Fibroblast of lung (primary cell): ENCODE measurements around the gene CA5A. TPM values are rescaled to one million over a fixed set of nuclear protein-coding genes. Genes with fewer than 3 reads are reported as not detected.

ENCODE experiments used
- DNase-seq, 2 donors: peaks; one replicate each; pipeline versions ENCODE4 v3.0.0 to v3.0.0-alpha.2; 2010; ENCODE audit warnings: low read depth in 2 of 2
- H2AFZ ChIP-seq: 2 replicates; pipeline ENCODE4 v1.5.1; 2012; ENCODE audit warnings: low read length, control low read depth, inconsistent platforms
- H3K27ac ChIP-seq: 2 replicates; pipeline ENCODE4 v1.5.1; 2011; ENCODE audit warnings: low read length, control low read depth; ENCODE audit not compliant: insufficient read depth
- H3K27me3 ChIP-seq: 2 replicates; pipeline ENCODE4 v1.5.1; 2011; ENCODE audit warnings: mild to moderate bottlenecking, low read length; ENCODE audit not compliant: control insufficient read depth, insufficient read depth
- H3K36me3 ChIP-seq: 2 replicates; pipeline ENCODE4 v1.5.1; 2011; ENCODE audit warnings: low read length; ENCODE audit not compliant: control insufficient read depth, insufficient read depth
- H3K4me1 ChIP-seq: 2 replicates; pipeline ENCODE4 v1.5.1; 2011; ENCODE audit warnings: low read length; ENCODE audit not compliant: control insufficient read depth, insufficient read depth; ENCODE audit errors: extremely low read depth
- H3K4me2 ChIP-seq: 2 replicates; pipeline ENCODE4 v1.5.1; 2011; ENCODE audit warnings: low read length, control low read depth; ENCODE audit not compliant: insufficient read depth; ENCODE audit errors: extremely low read depth
- H3K4me3 ChIP-seq, 4 experiments: fragments of 200-600 bp in 1 of 4; sonication (generic) in 1 of 4; replicated peaks in 1 of 4; 2 replicates each; pipeline ENCODE4 v1.5.1; 2011 to 2016; ENCODE audit warnings: low read length in 4 of 4, low read depth in 3 of 4, mild to moderate bottlenecking in 3 of 4, control low read depth in 2 of 4, inconsistent platforms in 1 of 4, mixed read lengths in 1 of 4; ENCODE audit not compliant: insufficient read depth in 1 of 4; ENCODE audit errors: control extremely low read depth in 1 of 4
- H3K79me2 ChIP-seq: 2 replicates; pipeline ENCODE4 v1.5.1; 2012; ENCODE audit warnings: mild to moderate bottlenecking, low read length, inconsistent platforms; ENCODE audit not compliant: control insufficient read depth, insufficient read depth
- H3K9ac ChIP-seq: 2 replicates; pipeline ENCODE4 v1.5.1; 2011; ENCODE audit warnings: mild to moderate bottlenecking, low read length, control low read depth; ENCODE audit not compliant: insufficient read depth
- H3K9me3 ChIP-seq: 2 replicates; pipeline ENCODE4 v1.5.1; 2012; ENCODE audit warnings: low read depth, low read length; ENCODE audit not compliant: control insufficient read depth, insufficient read depth
- H4K20me1 ChIP-seq: 2 replicates; pipeline ENCODE4 v1.5.1; 2011; ENCODE audit warnings: low read length; ENCODE audit not compliant: control insufficient read depth, insufficient read depth; ENCODE audit errors: extremely low read depth
- CTCF ChIP-seq, 2 donors: IDR thresholded peaks in 1 of 2; conservative IDR thresholded peaks in 1 of 2; 1 replicate in 1 of 2; 2 replicates in 1 of 2; pipeline ENCODE4 v1.5.1; 2011 to 2012; ENCODE audit warnings: low read length in 2 of 2, control low read depth in 1 of 2, inconsistent platforms in 1 of 2, low read depth in 1 of 2, mild to moderate bottlenecking in 1 of 2
- EZH2 ChIP-seq: IDR thresholded peaks from 2 replicates; pipeline ENCODE4 v1.5.1; 2012; ENCODE audit warnings: low read length, control low read depth, mild to moderate bottlenecking; ENCODE audit errors: missing control alignments
- polyA plus RNA-seq, 2 donors: library from polyadenylated mRNA; depleted of rRNA in 1 of 2; stranded (reverse) in 1 of 2; unstranded in 1 of 2; fragments of >200 nt; gene quantifications; 2 replicates each; pipeline ENCODE4 v1.2.1, GENCODE V29; 2011 to 2012; ENCODE audit warnings: missing spikeins in 1 of 2
- total RNA-seq: library from RNA; depleted of rRNA; stranded (reverse); fragments of >200 nt; gene quantifications from 2 replicates; pipeline ENCODE4 v1.2.1, GENCODE V29; 2014

CA5A gene
- total and polyA plus RNA-seq, 2 donors (not counting 1 experiment from before 2014, with no cell fraction given), result not detected

- no peak for TF ChIP-seq EZH2
- TF ChIP-seq CTCF (conservative IDR thresholded peaks at IDR 0.05 in 1 of 2, IDR thresholded peaks at IDR 0.05 in 1 of 2; ENCODE audit: low read depth in 1 of 2, low read length in 2 of 2), result no peak
- Histone ChIP-seq H3K79me2 (no peaks in the 10 kb centered on the region), H4K20me1 (no peaks in the 10 kb centered on the region), H3K36me3 (no peaks in the 10 kb centered on the region), H3K27ac (no peak overlapping the region), H3K9me3 (no peaks in the 10 kb centered on the region), H3K9ac (no peak overlapping the region), H2AFZ (no peak overlapping the region), H3K4me2 (no peak overlapping the region), H3K4me1 (no peaks in the 10 kb centered on the region), H3K4me3 (no peak overlapping the region), H3K27me3 (no peaks in the 10 kb centered on the region)
- peak in 1 of 2 donors; percentile 93 for DNase-seq
These were observed 4.8 kb downstream of the CA5A start for GRCh38 chr16:87931504-87931903.

- Histone ChIP-seq H3K27ac (no peak overlapping the region), H3K27me3 (no peaks in the 10 kb centered on the region), H3K4me2 (no peak overlapping the region), H3K9ac (no peak overlapping the region), H4K20me1 (no peaks in the 10 kb centered on the region), H3K79me2 (no peaks in the 10 kb centered on the region), H3K4me3 (no peak overlapping the region), H3K4me1 (no peaks in the 10 kb centered on the region), H3K9me3 (no peaks in the 10 kb centered on the region), H2AFZ (no peak overlapping the region), H3K36me3 (no peaks in the 10 kb centered on the region)
- TF ChIP-seq CTCF (conservative IDR thresholded peaks at IDR 0.05 in 1 of 2, IDR thresholded peaks at IDR 0.05 in 1 of 2; ENCODE audit: low read depth in 1 of 2, low read length in 2 of 2) (peak in 1 of 2 donors; percentile 25), EZH2 (no peak)
- DNase-seq, result no peak
These were observed 5.9 kb downstream of the CA5A start for GRCh38 chr16:87930456-87930855.

- no peak overlapping the region for H3K4me2 ChIP-seq
- no peaks in the 10 kb centered on the region for H3K27me3 ChIP-seq
- DNase-seq, result peak in 1 of 2 donors; percentile 31
- no peaks in the 10 kb centered on the region for H3K79me2 ChIP-seq
- H3K9ac ChIP-seq, result no peak overlapping the region
- H3K27ac ChIP-seq, result no peak overlapping the region
- H4K20me1 ChIP-seq, result no peaks in the 10 kb centered on the region
- no peaks in the 10 kb centered on the region for H3K36me3 ChIP-seq
- H3K4me1 ChIP-seq, result no peaks in the 10 kb centered on the region
- no peaks in the 10 kb centered on the region for H3K9me3 ChIP-seq
- H2AFZ ChIP-seq, result no peak overlapping the region
- no peak overlapping the region for H3K4me3 ChIP-seq
- TF ChIP-seq EZH2 (no peak), CTCF (conservative IDR thresholded peaks at IDR 0.05 in 1 of 2, IDR thresholded peaks at IDR 0.05 in 1 of 2; ENCODE audit: low read depth in 1 of 2, low read length in 2 of 2) (no peak)
These were observed 6.3 kb downstream of the CA5A start for GRCh38 chr16:87929986-87930385.
